Measurements from ENCODE around the gene CDKN1B. TPM values are rescaled to one million over a fixed set of nuclear protein-coding genes. Genes with fewer than 3 reads are reported as not detected.

The CDKN1B gene
- total and polyA plus RNA-seq, 12 donors: 18.2 to 97.8 (median 60.3) TPM

DNA sequence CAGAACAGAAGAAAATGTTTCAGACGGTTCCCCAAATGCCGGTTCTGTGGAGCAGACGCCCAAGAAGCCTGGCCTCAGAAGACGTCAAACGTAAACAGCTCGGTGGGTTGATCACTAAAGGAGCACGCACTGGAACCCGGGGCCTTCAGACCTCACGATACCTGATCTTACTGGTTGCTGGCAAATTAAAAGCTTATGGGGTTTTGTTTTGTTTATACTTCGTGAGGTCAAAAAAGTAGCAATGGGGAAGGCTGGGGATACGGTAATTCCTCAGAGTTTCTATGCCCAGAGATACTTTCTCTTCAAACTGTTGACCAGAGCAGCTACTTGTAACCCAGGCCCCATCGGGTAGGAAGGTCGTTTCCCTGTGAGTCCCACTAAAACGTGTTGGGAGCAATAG lies 1.7 kb downstream of the CDKN1B start:
- intact Hi-C loops (cut with DNase I): no loop called here
- Histone ChIP-seq H3K36me3 (replicated peaks in 1 of 2) (peaks cover 0 to 25% of the 10 kb centered on the region in 2 donors), H3K4me1 (replicated peaks in 1 of 2) (peaks cover 26 to 65% of the 10 kb centered on the region in 2 donors), H3K9me3 (replicated peaks in 1 of 3) (no peaks in the 10 kb centered on the region), H3K4me3 (peak overlapping the region in 3 of 4 donors; percentile 88 to 99 (median 91)), H3K27ac (peak overlapping the region; percentile 94 to 100 (median 97)), H3K27me3 (no peaks in the 10 kb centered on the region)
- 2 to 5% (median 3%) methylated on average over 14 of the region's 14 CpGs for WGBS, 4 donors
- no peak for TF ChIP-seq POLR2A (IDR thresholded peaks at IDR 0.05)
- DNase-seq: peak in 1 of 7 donors; percentile 31

- Histone ChIP-seq H3K27me3 (no peaks in the 10 kb centered on the region), H3K4me1 (replicated peaks in 1 of 2) (peaks cover 26 to 67% of the 10 kb centered on the region in 2 donors), H3K36me3 (replicated peaks in 1 of 2) (peaks cover 0 to 25% of the 10 kb centered on the region in 2 donors), H3K27ac (peak overlapping the region in 4 of 5 donors; percentile 94 to 100 (median 96)), H3K9me3 (replicated peaks in 1 of 3) (no peaks in the 10 kb centered on the region), H3K4me3 (peak overlapping the region in 2 of 4 donors; percentile 91 to 99)
- intact Hi-C loops (cut with DNase I): no loop called here
- no peak for DNase-seq
- TF ChIP-seq CTCF (IDR thresholded peaks at IDR 0.05) (no peak), POLR2A (IDR thresholded peaks at IDR 0.05) (no peak)
- WGBS, 4 donors: 10 to 27% (median 18%) methylated on average over 3 of the region's 3 CpGs
Observed at GRCh38 chr12:12719496-12719895, 2.3 kb downstream of the CDKN1B start.

GRCh38 chr12:12720052-12720451 lies 2.9 kb downstream of the CDKN1B start:
- Histone ChIP-seq H3K27me3 (no peaks in the 10 kb centered on the region), H3K4me1 (replicated peaks in 1 of 2) (peaks cover 26 to 65% of the 10 kb centered on the region in 2 donors), H3K9me3 (replicated peaks in 1 of 3) (no peaks in the 10 kb centered on the region), H3K4me3 (peak overlapping the region in 1 of 4 donors; percentile 91), H3K27ac (peak overlapping the region in 3 of 5 donors; percentile 94 to 100 (median 95)), H3K36me3 (replicated peaks in 1 of 2) (peaks cover 0 to 25% of the 10 kb centered on the region in 2 donors)
- TF ChIP-seq CTCF (IDR thresholded peaks at IDR 0.05) (no peak), POLR2A (IDR thresholded peaks at IDR 0.05) (no peak)
- no peak for DNase-seq
- WGBS, 4 donors: 39 to 52% (median 43%) methylated on average over 4 of the region's 4 CpGs
- intact Hi-C loops (cut with DNase I): no loop called here

DNA sequence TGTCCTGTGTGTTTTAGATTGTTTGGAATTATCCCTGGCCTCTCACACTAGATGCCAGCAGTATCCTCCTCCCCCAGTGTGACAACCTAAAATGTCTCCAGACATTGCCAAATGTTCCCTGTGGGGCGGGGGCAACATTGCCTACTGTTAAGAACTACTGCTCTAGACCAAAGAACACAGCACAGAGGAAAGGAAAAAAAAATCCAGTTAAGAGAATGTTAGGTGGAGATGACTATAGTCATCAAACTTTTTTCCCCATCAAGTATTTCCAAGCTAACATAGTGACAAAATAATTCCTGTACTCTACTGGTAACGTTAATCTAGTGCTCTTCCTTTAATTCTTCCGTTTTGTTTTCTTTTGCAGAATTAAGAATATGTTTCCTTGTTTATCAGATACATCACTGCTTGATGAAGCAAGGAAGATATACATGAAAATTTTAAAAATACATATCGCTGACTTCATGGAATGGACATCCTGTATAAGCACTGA lies 3.5 kb downstream of the CDKN1B start:
- TF ChIP-seq CTCF (IDR thresholded peaks at IDR 0.05) (no peak), POLR2A (IDR thresholded peaks at IDR 0.05) (no peak)
- peak overlapping the region in 3 of 5 donors; percentile 43 to 100 (median 94) for H3K27ac ChIP-seq
- 40 to 62% (median 49%) methylated on average over 4 of the region's 4 CpGs for WGBS, 4 donors
- peaks cover 0 to 25% of the 10 kb centered on the region in 2 donors for H3K36me3 ChIP-seq (replicated peaks in 1 of 2)
- H3K4me1 ChIP-seq (replicated peaks in 1 of 2): peaks cover 25 to 59% of the 10 kb centered on the region in 2 donors
- no peaks in the 10 kb centered on the region for H3K9me3 ChIP-seq (replicated peaks in 1 of 3)
- H3K27me3 ChIP-seq: no peaks in the 10 kb centered on the region
- H3K4me3 ChIP-seq: peak overlapping the region in 1 of 4 donors; percentile 91
- no peak for DNase-seq
- intact Hi-C loops (cut with DNase I): no loop called here

Measured in adrenal gland (tissue), 12 donors.